HG03060 (cell line): Measurements from ENCODE around the gene DNAJB12.
"Not testable (repeated sequence)": the region's sequence is repeated elsewhere in the genome, so short reads cannot be mapped to it uniquely, and the experiment has no call there.

Source experiments
- ATAC-seq: cut with Tn5 transposase; IDR thresholded peaks from one replicate; pipeline ENCODE4 v1.9.1; 2021; ENCODE audit warnings: low read depth, moderate number of reproducible peaks; ENCODE audit not compliant: unreplicated experiment

The DNAJB12 gene

DNA sequence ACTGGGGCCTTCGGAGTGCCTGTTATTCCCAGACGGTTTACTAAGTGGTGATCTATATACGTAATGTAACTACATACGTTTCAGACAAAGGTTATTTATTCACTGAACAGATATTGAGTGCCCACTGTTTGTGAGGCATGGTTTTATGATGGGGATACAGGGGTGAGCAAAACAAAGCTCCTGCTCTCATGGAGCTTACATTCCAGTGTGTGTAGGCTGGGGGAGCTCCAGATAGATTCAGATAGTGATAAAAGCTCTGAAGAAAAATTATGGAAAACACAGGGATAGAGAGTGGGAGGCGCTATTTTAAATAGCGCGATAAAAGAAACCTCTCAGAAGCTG, 466 bp upstream of the DNAJB12 start:
- no peak for ATAC-seq

- no peak for ATAC-seq
These were observed 759 bp downstream of the DNAJB12 start for GRCh38 chr10:72353965-72354355.

- ATAC-seq: no peak
These were observed 1.4 kb downstream of the DNAJB12 start for GRCh38 chr10:72353028-72353964.

- ATAC-seq: no peak
These were observed 3.2 kb downstream of the DNAJB12 start for GRCh38 chr10:72351479-72351878.

DNA sequence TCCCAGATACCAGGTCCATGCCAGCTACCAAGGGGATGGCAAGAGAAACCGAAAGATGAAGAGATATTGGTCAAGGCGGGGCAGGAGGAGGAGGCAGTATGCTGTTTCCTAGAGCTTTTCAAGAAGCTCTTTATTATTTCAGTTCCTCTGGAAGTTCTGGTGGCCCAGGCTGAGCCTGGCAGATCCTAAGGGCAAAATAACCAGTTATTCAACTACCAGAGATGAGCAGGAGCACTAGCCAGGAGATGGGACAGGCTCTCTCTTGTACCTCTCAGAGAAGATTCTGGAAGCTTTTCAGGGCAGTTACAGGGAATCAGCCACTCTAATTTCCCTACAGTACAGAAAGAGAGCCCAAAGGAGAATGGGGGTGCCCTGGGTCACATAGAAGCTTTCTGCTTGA, 5.3 kb downstream of the DNAJB12 start:
- ATAC-seq: no peak

DNA sequence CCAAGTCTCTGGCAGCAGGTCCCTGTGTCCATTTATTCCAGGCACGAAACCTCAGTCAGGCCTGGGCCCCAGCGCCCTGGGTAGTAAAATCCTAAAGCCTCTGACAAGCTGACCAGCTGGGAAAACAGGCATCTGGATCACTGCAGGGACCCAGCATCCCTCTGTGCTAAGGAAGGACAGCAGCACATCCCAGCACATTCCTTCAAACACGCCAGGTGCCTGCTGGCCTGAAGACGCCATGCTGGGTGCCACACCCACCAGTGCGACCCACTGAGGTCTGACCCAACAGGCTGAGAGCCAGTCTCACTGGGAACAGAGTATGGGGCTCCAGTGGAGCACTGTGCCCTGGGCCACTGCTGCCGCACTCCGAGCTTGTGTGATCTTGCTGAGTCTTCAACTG, 6.4 kb downstream of the DNAJB12 start:
- no peak for ATAC-seq

DNA sequence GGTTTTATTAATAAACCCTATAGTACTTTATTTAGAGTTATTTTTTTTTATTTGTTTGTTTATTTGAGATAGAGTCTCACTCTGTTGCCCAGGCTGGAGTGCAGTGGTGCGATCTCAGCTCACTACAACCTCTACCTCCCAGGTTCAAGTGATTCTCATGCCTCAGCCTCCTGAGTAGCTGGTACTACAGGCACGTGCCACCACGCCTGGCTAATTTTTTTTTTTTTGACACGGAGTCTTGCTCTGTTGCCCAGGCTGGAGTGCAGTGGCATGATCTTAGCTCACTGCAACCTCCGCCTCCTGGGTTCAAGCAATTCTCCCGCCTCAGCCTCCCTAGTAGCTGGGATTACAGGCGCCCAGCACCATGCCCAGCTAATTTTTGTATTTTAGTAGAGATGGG, 8.6 kb downstream of the DNAJB12 start:
- not testable (repeated sequence) for ATAC-seq

- ATAC-seq: no peak
These were observed 9.8 kb downstream of the DNAJB12 start for GRCh38 chr10:72344932-72345331.

- no peak for ATAC-seq
These were observed 11.8 kb downstream of the DNAJB12 start for GRCh38 chr10:72342911-72343310.

- no peak for ATAC-seq
These were observed 14.0 kb downstream of the DNAJB12 start for GRCh38 chr10:72340510-72341261.

DNA sequence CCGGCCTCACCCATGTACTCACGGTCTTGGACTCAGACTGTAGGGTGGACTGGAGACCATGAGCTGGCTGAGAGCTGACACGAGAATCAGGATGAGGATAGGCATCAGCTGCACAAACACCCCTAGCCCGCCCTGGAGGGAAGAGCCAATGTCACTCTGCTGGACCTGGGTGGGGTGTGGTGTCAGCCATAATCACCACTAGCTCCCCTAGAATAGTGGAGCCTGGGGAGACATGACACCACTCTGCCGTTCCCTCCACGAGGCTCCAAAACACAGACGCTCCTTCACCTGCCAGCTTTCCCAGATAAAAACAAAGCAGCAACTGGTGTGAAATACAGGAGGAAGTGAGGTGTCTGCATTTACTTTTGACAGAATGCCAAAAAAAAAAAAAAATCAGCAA, 16.5 kb downstream of the DNAJB12 start:
- ATAC-seq: no peak

- ATAC-seq: no peak
These were observed 17.0 kb downstream of the DNAJB12 start for GRCh38 chr10:72337722-72338121.

DNA sequence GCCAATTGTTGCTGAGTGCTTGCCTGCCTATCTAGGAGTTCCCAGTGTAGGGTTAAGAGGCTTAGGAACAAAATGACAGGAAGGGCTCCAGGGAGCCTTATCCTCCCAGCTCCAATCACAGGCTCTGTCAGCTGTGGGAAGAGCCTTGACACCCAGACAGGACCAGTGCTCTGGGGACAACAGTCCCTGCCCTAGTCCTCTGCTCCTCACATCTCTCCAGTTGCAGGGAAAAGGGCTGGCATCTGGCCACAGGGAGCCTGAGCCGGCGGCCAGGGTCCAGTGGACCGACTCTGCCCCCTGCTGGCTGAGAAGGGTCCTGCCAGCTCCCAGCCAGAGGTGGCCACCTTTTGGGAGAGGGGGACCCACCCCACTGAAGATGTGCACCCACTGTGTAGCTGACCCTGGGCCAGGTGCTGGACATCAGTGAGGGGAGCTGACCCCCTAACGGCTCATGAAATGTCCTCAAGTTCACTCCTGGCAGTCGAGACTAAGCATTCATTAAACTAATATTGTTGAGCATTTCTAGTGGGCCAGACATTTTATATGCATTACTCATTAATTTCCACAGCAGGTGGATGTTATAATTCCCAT, 17.6 kb downstream of the DNAJB12 start:
- ATAC-seq: no peak

DNA sequence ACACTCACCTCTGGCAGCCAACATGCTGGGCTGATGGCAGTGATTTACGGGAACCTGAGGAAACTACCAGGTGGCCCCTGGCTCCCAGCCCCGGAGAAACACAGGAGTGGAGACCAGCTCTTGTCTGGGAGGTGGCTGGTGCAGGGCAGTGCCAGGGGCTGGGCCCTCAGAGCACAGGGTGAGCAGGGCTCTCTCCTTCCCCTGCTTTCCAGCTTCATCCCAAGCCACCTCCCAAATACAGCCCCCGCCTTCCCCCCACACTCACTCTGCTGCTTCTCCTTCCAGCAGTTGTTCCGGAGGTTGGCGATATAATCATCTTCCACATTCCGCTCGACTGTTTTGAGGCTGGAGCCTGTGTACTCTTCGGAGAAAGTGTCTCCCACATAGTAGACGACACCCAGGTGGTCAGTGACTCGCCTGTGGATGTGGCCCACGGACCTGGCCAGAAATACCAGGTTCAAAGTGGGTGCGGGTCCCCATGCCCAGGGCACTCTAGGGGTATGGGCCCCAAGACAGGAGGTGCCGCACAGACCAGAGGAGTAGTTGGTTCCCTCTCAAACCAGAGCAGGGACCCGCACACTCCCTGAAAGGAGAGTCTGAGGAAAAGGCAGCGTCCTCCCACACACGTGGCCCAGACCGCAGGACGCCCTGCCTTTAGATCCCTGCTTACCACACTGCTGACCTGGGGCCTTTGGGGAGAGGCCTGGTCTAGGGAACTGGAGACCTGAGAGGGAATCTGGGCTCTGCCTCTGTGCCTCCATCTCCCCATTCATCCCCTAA, 18.3 kb downstream of the DNAJB12 start:
- no peak for ATAC-seq

DNA sequence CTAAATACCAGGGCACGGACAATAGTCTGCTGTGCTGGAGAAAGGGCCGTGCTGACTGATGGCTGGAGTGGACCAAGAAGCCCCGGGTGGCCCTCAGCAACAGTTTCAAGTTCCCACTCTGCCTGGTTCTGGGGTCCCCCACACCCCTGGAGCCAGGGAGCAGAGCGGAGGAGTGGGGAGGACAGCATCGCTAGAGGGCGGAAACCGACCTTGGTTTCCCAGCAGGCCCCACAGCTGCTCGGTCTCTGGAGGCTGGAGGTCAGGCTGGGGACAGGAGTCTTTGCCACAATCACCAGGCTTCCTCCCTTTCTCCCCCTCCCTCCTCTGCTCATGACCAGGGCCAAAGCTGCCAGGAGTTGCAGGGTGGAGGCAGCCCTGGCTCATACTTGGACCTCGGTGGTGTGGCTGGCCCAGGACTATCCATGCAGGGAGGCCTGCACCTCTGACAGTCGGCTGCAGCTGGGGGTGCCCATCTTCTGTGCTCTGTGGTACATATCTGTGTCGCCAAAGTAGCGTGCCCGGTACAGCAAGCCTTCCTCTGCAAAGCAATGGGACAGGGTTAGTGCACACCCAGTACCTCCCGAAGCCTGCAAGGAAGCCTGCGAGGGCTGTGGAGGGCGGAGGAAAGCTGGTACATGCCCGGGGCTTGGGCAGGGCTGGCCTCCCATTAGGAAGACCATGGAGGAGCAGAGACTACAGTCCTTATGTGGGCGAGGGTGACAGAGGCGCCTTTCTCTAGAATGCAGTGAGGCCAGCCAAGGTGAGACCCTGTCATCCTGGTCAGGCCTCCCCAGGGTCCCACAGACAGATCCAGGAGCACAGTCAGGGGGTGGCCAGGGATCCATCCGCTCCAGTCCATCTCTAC, 19.1 kb downstream of the DNAJB12 start:
- ATAC-seq: peak; percentile 17

GRCh38 chr10:72334825-72335393, 19.8 kb downstream of the DNAJB12 start:
- peak; percentile 51 for ATAC-seq

- no peak for ATAC-seq
These were observed 20.4 kb downstream of the DNAJB12 start for GRCh38 chr10:72334196-72334824.

GRCh38 chr10:72333112-72334015, 21.4 kb downstream of the DNAJB12 start:
- ATAC-seq: no peak
